Loucy (cell line): ENCODE results near the gene SSUH2.

Source experiments
- EZH2phosphoT487 ChIP-seq: fragments of 200-600 bp; IDR thresholded peaks from 2 replicates; pipeline ENCODE4 v1.6.1; 2018; ENCODE audit warnings: antibody characterized with exemption, mild to moderate bottlenecking, moderate library complexity, borderline replicate concordance
- TF ChIP-seq, protein P1 (sequence below): fragments of 200-600 bp; sonication (generic); conservative IDR thresholded peaks from 2 replicates; pipeline ENCODE4 v1.5.1; 2014; ENCODE audit warnings: mild to moderate bottlenecking, antibody characterized with exemption, low read length

DNA sequence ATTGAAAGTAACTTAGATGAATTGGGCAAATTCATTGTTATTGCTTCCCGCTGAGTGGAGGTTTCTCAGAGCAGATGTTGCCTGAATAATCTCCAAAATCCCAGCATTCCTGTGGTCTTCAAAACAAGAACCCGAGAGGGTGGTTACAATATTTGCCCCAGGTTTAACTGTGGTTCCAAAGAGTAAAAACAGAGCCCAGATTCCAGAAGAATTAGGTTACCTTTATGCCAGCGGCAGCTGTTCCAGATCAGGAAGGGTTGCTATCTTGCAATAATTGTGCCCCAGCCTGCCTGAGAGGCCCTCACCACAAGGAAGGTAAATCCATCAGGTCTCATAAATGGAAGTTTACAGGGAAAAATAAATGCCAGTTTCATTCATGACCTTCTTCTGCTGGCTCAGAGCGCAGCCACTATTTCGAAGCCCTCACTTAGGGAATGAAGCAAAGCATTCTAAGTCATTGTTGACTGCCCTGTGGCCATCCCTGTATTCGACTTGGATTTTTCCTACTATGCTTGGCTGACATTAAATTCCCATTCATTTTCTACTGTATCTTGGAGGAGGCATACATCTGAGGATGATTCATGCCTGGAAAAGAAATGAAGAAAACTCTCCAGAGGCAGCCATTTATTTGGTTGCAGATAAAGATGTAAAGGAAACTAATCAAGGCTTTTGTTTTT, 54.6 kb downstream of the SSUH2 start:
- TF ChIP-seq, protein P1, sequence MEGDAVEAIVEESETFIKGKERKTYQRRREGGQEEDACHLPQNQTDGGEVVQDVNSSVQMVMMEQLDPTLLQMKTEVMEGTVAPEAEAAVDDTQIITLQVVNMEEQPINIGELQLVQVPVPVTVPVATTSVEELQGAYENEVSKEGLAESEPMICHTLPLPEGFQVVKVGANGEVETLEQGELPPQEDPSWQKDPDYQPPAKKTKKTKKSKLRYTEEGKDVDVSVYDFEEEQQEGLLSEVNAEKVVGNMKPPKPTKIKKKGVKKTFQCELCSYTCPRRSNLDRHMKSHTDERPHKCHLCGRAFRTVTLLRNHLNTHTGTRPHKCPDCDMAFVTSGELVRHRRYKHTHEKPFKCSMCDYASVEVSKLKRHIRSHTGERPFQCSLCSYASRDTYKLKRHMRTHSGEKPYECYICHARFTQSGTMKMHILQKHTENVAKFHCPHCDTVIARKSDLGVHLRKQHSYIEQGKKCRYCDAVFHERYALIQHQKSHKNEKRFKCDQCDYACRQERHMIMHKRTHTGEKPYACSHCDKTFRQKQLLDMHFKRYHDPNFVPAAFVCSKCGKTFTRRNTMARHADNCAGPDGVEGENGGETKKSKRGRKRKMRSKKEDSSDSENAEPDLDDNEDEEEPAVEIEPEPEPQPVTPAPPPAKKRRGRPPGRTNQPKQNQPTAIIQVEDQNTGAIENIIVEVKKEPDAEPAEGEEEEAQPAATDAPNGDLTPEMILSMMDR: no peak
- TF ChIP-seq EZH2phosphoT487: no peak
